KMS-11 (cell line): ENCODE measurements around the gene PTPRK.
A peak's percentile ranks its signal among the peaks of the same experiment; 100 is the strongest.

Source experiments
- H2AFZ ChIP-seq: fragments of 200-600 bp; sonication (generic); 2 replicates; pipeline ENCODE4 v1.6.1; 2016; ENCODE audit warnings: antibody characterized with exemption, mixed run types, low read depth
- H3K27ac ChIP-seq: fragments of 200-600 bp; sonication (generic); 2 replicates; pipeline ENCODE4 v1.6.1; 2016; ENCODE audit warnings: mild to moderate bottlenecking, mixed run types
- H3K27me3 ChIP-seq: fragments of 200-600 bp; sonication (generic); 2 replicates; pipeline ENCODE4 v1.6.1; 2017; ENCODE audit warnings: mild to moderate bottlenecking, low read depth, mixed run types, moderate library complexity; ENCODE audit not compliant: insufficient read depth
- H3K36me3 ChIP-seq: fragments of 200-600 bp; sonication (generic); 2 replicates; pipeline ENCODE4 v1.6.1; 2017; ENCODE audit warnings: mild to moderate bottlenecking, mixed run types; ENCODE audit not compliant: insufficient read depth
- H3K4me1 ChIP-seq: fragments of 200-600 bp; sonication (generic); 2 replicates; pipeline ENCODE4 v1.6.1; 2016; ENCODE audit warnings: mild to moderate bottlenecking, low read depth, mixed run types; ENCODE audit not compliant: poor library complexity, severe bottlenecking
- H3K4me2 ChIP-seq: fragments of 200-600 bp; sonication (generic); 2 replicates; pipeline ENCODE4 v1.7.0; 2016; ENCODE audit warnings: mild to moderate bottlenecking, mixed run types
- H3K4me3 ChIP-seq: fragments of 200-600 bp; sonication (generic); IDR thresholded peaks from 2 replicates; pipeline ENCODE4 v1.6.1; 2017; ENCODE audit warnings: low read depth, low read length, mixed read lengths; ENCODE audit not compliant: insufficient read depth
- H3K79me2 ChIP-seq: fragments of 200-600 bp; sonication (generic); 2 replicates; pipeline ENCODE4 v1.6.1; 2016; ENCODE audit warnings: low read depth, mixed run types; ENCODE audit not compliant: insufficient read depth
- H3K9ac ChIP-seq: fragments of 200-600 bp; sonication (generic); 2 replicates; pipeline ENCODE4 v1.6.1; 2016; ENCODE audit warnings: mild to moderate bottlenecking, mixed run types
- H4K20me1 ChIP-seq: fragments of 200-600 bp; sonication (generic); 2 replicates; pipeline ENCODE4 v1.6.1; 2016; ENCODE audit warnings: mild to moderate bottlenecking, mixed run types; ENCODE audit not compliant: insufficient read depth
- CTCF ChIP-seq: fragments of 200-600 bp; sonication (generic); conservative IDR thresholded peaks from 2 replicates; pipeline ENCODE4 v1.6.1; 2017; ENCODE audit warnings: low read depth, mild to moderate bottlenecking, antibody characterized with exemption, low read length, moderate library complexity, mixed read lengths

Gene PTPRK

GRCh38 chr6:128499079-128499731, 21.2 kb downstream of the PTPRK start:
- H3K27ac ChIP-seq = no peak overlapping the region
- peaks cover 70% of the 10 kb centered on the region for H3K4me1 ChIP-seq
- H3K36me3 ChIP-seq = no peaks in the 10 kb centered on the region
- H3K79me2 ChIP-seq = peaks cover 20% of the 10 kb centered on the region; the same call in 1 of the 2 replicates
- H3K4me2 ChIP-seq = no peak overlapping the region
- no peaks in the 10 kb centered on the region for H4K20me1 ChIP-seq
- no peak for TF ChIP-seq CTCF
- H3K27me3 ChIP-seq = no peaks in the 10 kb centered on the region
- H3K9ac ChIP-seq = no peak overlapping the region
- H2AFZ ChIP-seq = no peak overlapping the region
- H3K4me3 ChIP-seq = no peak overlapping the region

GRCh38 chr6:128498234-128498633, 22.2 kb downstream of the PTPRK start:
- H3K4me1 ChIP-seq = peaks cover 78% of the 10 kb centered on the region
- TF ChIP-seq CTCF = no peak
- H3K36me3 ChIP-seq = no peaks in the 10 kb centered on the region
- H3K27ac ChIP-seq = no peak overlapping the region
- no peak overlapping the region for H3K4me3 ChIP-seq
- no peak overlapping the region for H3K4me2 ChIP-seq
- H3K79me2 ChIP-seq = peaks cover 19% of the 10 kb centered on the region; the same call in 1 of the 2 replicates
- H2AFZ ChIP-seq = no peak overlapping the region
- H4K20me1 ChIP-seq = no peaks in the 10 kb centered on the region
- no peak overlapping the region for H3K9ac ChIP-seq
- no peaks in the 10 kb centered on the region for H3K27me3 ChIP-seq

GRCh38 chr6:128495536-128496333, 24.7 kb downstream of the PTPRK start:
- H4K20me1 ChIP-seq = no peaks in the 10 kb centered on the region
- no peak for TF ChIP-seq CTCF
- peaks cover 93% of the 10 kb centered on the region for H3K4me1 ChIP-seq
- no peak overlapping the region for H3K9ac ChIP-seq
- no peaks in the 10 kb centered on the region for H3K27me3 ChIP-seq
- no peak overlapping the region for H3K27ac ChIP-seq
- no peak overlapping the region for H3K4me3 ChIP-seq
- no peak overlapping the region for H3K4me2 ChIP-seq
- H3K79me2 ChIP-seq = peaks cover 35% of the 10 kb centered on the region
- H2AFZ ChIP-seq = no peak overlapping the region
- H3K36me3 ChIP-seq = no peaks in the 10 kb centered on the region

GRCh38 chr6:128494440-128494839, 26.0 kb downstream of the PTPRK start:
- H2AFZ ChIP-seq = no peak overlapping the region
- no peak for TF ChIP-seq CTCF
- peak overlapping the region; percentile 51 for H3K27ac ChIP-seq
- peaks cover 89% of the 10 kb centered on the region for H3K4me1 ChIP-seq
- no peak overlapping the region for H3K4me3 ChIP-seq
- peak overlapping the region; percentile 36; the same call in 1 of the 2 replicates for H3K4me2 ChIP-seq
- no peaks in the 10 kb centered on the region for H3K27me3 ChIP-seq
- H4K20me1 ChIP-seq = no peaks in the 10 kb centered on the region
- peaks cover 36% of the 10 kb centered on the region for H3K79me2 ChIP-seq
- no peaks in the 10 kb centered on the region for H3K36me3 ChIP-seq
- no peak overlapping the region for H3K9ac ChIP-seq
